Vagina (tissue), 2 donors: Measurements from ENCODE around the gene ETNPPL. TPM values are rescaled to one million over a fixed set of nuclear protein-coding genes. Genes with fewer than 3 reads are reported as not detected.

Experiments used
- DNase-seq, 2 donors: peaks; one replicate each; pipeline ENCODE4 v3.0.0-alpha.2; 2017; ENCODE audit errors: extremely low spot score in 2 of 2
- H3K27ac ChIP-seq: fragments of 200-600 bp; sonication (generic); one replicate; pipeline ENCODE4 v1.5.1; 2019
- H3K27me3 ChIP-seq: fragments of 200-600 bp; sonication (generic); one replicate; pipeline ENCODE4 v1.5.1; 2019
- H3K36me3 ChIP-seq, 2 donors: fragments of 200-600 bp; sonication (generic); one replicate each; pipeline ENCODE4 v1.5.1; 2017 to 2019
- H3K4me1 ChIP-seq: fragments of 200-600 bp; sonication (generic); one replicate; pipeline ENCODE4 v1.5.1; 2019
- H3K4me3 ChIP-seq, 2 donors: fragments of 200-600 bp; sonication (generic); 1 replicate in 1 of 2; 2 replicates in 1 of 2; pipeline ENCODE4 v1.5.1; 2016 to 2019
- H3K9me3 ChIP-seq: fragments of 200-600 bp; sonication (generic); one replicate; pipeline ENCODE4 v1.5.1; 2019
- CTCF ChIP-seq, 3 experiments: fragments of 450-650 bp in 2 of 3; fragments of 200-600 bp in 1 of 3; sonication (generic) in 1 of 3; IDR thresholded peaks; one replicate each; pipeline ENCODE4 v1.5.1; 2017 to 2019; ENCODE audit warnings: antibody characterized with exemption in 3 of 3, mild to moderate bottlenecking in 2 of 3, moderate library complexity in 2 of 3
- POLR2A ChIP-seq, 2 donors: fragments of 450-650 bp; IDR thresholded peaks; one replicate each; pipeline ENCODE4 v1.6.1; 2017; ENCODE audit warnings: antibody characterized with exemption in 2 of 2, mild to moderate bottlenecking in 2 of 2, moderate library complexity in 2 of 2
- POLR2AphosphoS5 ChIP-seq, 2 donors: sonication (generic); formaldehyde crosslinking; IDR thresholded peaks; one replicate each; pipeline ENCODE4 v1.9.0; 2017; ENCODE audit warnings: antibody characterized with exemption in 2 of 2, mild to moderate bottlenecking in 2 of 2, low read depth in 1 of 2; ENCODE audit not compliant: insufficient read depth in 1 of 2
- intact Hi-C: fragments of 100-400 bp; cut with DNase I; formaldehyde crosslinking; loops from one replicate; pipeline ENCODE4 v1.15.1; 2023
- total RNA-seq: library from RNA; depleted of rRNA; stranded (reverse); fragments of >200 nt; gene quantifications from one replicate; pipeline ENCODE4 v1.2.3, GENCODE V29; 2016

The ETNPPL gene
- total RNA-seq, 1 donor from 2014 or later, result not detected

- Histone ChIP-seq H3K4me1 (peaks cover 14% of the 10 kb centered on the region), H3K9me3 (no peaks in the 10 kb centered on the region), H3K36me3 (no peaks in the 10 kb centered on the region), H3K27me3 (no peaks in the 10 kb centered on the region), H3K27ac (no peak overlapping the region), H3K4me3 (no peak overlapping the region)
- intact Hi-C loops, result no loop called here
- no peak for DNase-seq
- TF ChIP-seq POLR2A (IDR thresholded peaks at IDR 0.05) (no peak), CTCF (IDR thresholded peaks at IDR 0.05) (no peak), POLR2AphosphoS5 (IDR thresholded peaks at IDR 0.05; ENCODE audit: insufficient read depth in 1 of 2, low read depth in 1 of 2) (no peak)
Measured at GRCh38 chr4:108763986-108764385, 1.1 kb upstream of the ETNPPL start.

- Histone ChIP-seq H3K27me3 (no peaks in the 10 kb centered on the region), H3K36me3 (no peaks in the 10 kb centered on the region), H3K4me3 (peak overlapping the region; percentile 46 to 49), H3K4me1 (peaks cover 14% of the 10 kb centered on the region), H3K27ac (no peak overlapping the region), H3K9me3 (no peaks in the 10 kb centered on the region)
- no peak for TF ChIP-seq POLR2A (IDR thresholded peaks at IDR 0.05)
- no peak for TF ChIP-seq POLR2AphosphoS5 (IDR thresholded peaks at IDR 0.05; ENCODE audit: insufficient read depth in 1 of 2, low read depth in 1 of 2)
- no peak for TF ChIP-seq CTCF (IDR thresholded peaks at IDR 0.05)
- no peak for DNase-seq
- intact Hi-C loops, result no loop called here
Measured at GRCh38 chr4:108763226-108763593, 357 bp upstream of the ETNPPL start.

- Histone ChIP-seq H3K27ac (no peak overlapping the region), H3K27me3 (no peaks in the 10 kb centered on the region), H3K36me3 (no peaks in the 10 kb centered on the region), H3K4me1 (peaks cover 14% of the 10 kb centered on the region), H3K4me3 (no peak overlapping the region), H3K9me3 (no peaks in the 10 kb centered on the region)
- intact Hi-C loops, result no loop called here
- no peak for TF ChIP-seq CTCF (IDR thresholded peaks at IDR 0.05)
- no peak for TF ChIP-seq POLR2AphosphoS5 (IDR thresholded peaks at IDR 0.05; ENCODE audit: insufficient read depth in 1 of 2, low read depth in 1 of 2)
- TF ChIP-seq POLR2A (IDR thresholded peaks at IDR 0.05), result no peak
- DNase-seq, result no peak
Measured at GRCh38 chr4:108758498-108758897, 4.4 kb downstream of the ETNPPL start.

- Histone ChIP-seq H3K9me3 (no peaks in the 10 kb centered on the region), H3K36me3 (no peaks in the 10 kb centered on the region), H3K4me3 (no peak overlapping the region), H3K27me3 (no peaks in the 10 kb centered on the region), H3K4me1 (no peaks in the 10 kb centered on the region), H3K27ac (no peak overlapping the region)
- no peak for DNase-seq
- intact Hi-C loops, result no loop called here
- TF ChIP-seq CTCF (IDR thresholded peaks at IDR 0.05) (no peak), POLR2AphosphoS5 (IDR thresholded peaks at IDR 0.05; ENCODE audit: insufficient read depth in 1 of 2, low read depth in 1 of 2) (no peak), POLR2A (IDR thresholded peaks at IDR 0.05) (no peak)
Measured at GRCh38 chr4:108754327-108754726, 8.5 kb downstream of the ETNPPL start.

- no peak overlapping the region for H3K27ac ChIP-seq
- intact Hi-C loops, result no loop called here
- no peak for DNase-seq
- no peaks in the 10 kb centered on the region for H3K36me3 ChIP-seq
- no peaks in the 10 kb centered on the region for H3K4me1 ChIP-seq
- TF ChIP-seq CTCF (IDR thresholded peaks at IDR 0.05), result no peak
- no peak for TF ChIP-seq POLR2A (IDR thresholded peaks at IDR 0.05)
- TF ChIP-seq POLR2AphosphoS5 (IDR thresholded peaks at IDR 0.05; ENCODE audit: insufficient read depth in 1 of 2, low read depth in 1 of 2), result no peak
- H3K4me3 ChIP-seq, result no peak overlapping the region
- H3K9me3 ChIP-seq, result no peaks in the 10 kb centered on the region
- no peaks in the 10 kb centered on the region for H3K27me3 ChIP-seq
Measured at GRCh38 chr4:108751321-108751720, 11.5 kb downstream of the ETNPPL start.
